CD4-positive, alpha-beta T cell (primary cell): ENCODE data around the gene CARD9. TPM values are rescaled to one million over a fixed set of nuclear protein-coding genes. Genes with fewer than 3 reads are reported as not detected.

ENCODE experiments used
- ATAC-seq: fragments of 200-7000 bp; cut with Tn5 transposase; one replicate; pipeline ENCODE4 v1.10.0; 2022; ENCODE audit warnings: mild to moderate bottlenecking; ENCODE audit not compliant: poor library complexity
- CTCF ChIA-PET: fragments of 350-600 bp; sonication (Branson Sonifier 250); formaldehyde crosslinking; loops from one replicate; lab custom pipeline; 2021; ENCODE audit warnings: antibody characterized with exemption, inconsistent platforms; lab: Charles Lee
- POLR2A ChIA-PET: fragments of 350-600 bp; sonication (Branson Sonifier 250); formaldehyde crosslinking; loops from one replicate; lab custom pipeline; 2021; ENCODE audit warnings: antibody characterized with exemption, inconsistent platforms; lab: Charles Lee
- DNase-seq, 14 experiments: peaks; one replicate each; pipeline ENCODE4 v3.0.0-alpha.2; 2013 to 2020; ENCODE audit warnings: mixed read lengths in 2 of 14
- H3K27ac ChIP-seq, 2 donors: one replicate each; pipeline versions ENCODE4 v1.5.1 to v1.7.0; 2013; ENCODE audit warnings: low read length in 2 of 2, low read depth in 1 of 2, mild to moderate bottlenecking in 1 of 2
- H3K27me3 ChIP-seq, 2 experiments: 1 replicate in 1 of 2; 2 replicates in 1 of 2; pipeline versions ENCODE4 v1.6.1 to v1.7.0; 2013; ENCODE audit warnings: low read length in 2 of 2, control low read depth in 1 of 2, mild to moderate bottlenecking in 1 of 2, moderate library complexity in 1 of 2; ENCODE audit not compliant: insufficient read depth in 2 of 2, control insufficient read depth in 1 of 2
- H3K36me3 ChIP-seq: one replicate; pipeline ENCODE4 v1.6.1; 2013; ENCODE audit warnings: low read length, control low read depth; ENCODE audit not compliant: insufficient read depth
- H3K4me1 ChIP-seq: one replicate; pipeline ENCODE4 v1.6.1; 2013; ENCODE audit warnings: low read length, control low read depth; ENCODE audit not compliant: insufficient read depth
- H3K4me3 ChIP-seq: one replicate; pipeline ENCODE4 v1.5.1; 2013; ENCODE audit warnings: mild to moderate bottlenecking, low read length, moderate library complexity
- H3K9me3 ChIP-seq, 2 experiments: 1 replicate in 1 of 2; 2 replicates in 1 of 2; pipeline versions ENCODE4 v1.6.1 to v1.7.0; 2013; ENCODE audit warnings: low read length in 2 of 2, mild to moderate bottlenecking in 2 of 2, control low read depth in 1 of 2, moderate library complexity in 1 of 2; ENCODE audit not compliant: control insufficient read depth in 1 of 2, insufficient read depth in 1 of 2
- H3K27ac Mint-ChIP-seq: one replicate; pipeline ENCODE4 v1.8.0; 2020; ENCODE audit warnings: mixed read lengths
- H3K27me3 Mint-ChIP-seq: one replicate; pipeline ENCODE4 v1.8.0; 2021; ENCODE audit warnings: mixed read lengths
- H3K36me3 Mint-ChIP-seq: one replicate; pipeline ENCODE4 v1.8.0; 2021; ENCODE audit warnings: low read depth, mixed read lengths
- H3K4me1 Mint-ChIP-seq: one replicate; pipeline ENCODE4 v1.8.0; 2021; ENCODE audit warnings: low read depth, mixed read lengths
- H3K4me3 Mint-ChIP-seq: one replicate; pipeline ENCODE4 v1.8.0; 2020; ENCODE audit warnings: mild to moderate bottlenecking, mixed read lengths
- H3K9me3 Mint-ChIP-seq: one replicate; pipeline ENCODE4 v1.8.0; 2020; ENCODE audit warnings: mixed read lengths
- intact Hi-C, 2 experiments: fragments of 100-400 bp; cut with DNase I in 1 of 2; cut with micrococcal nuclease in 1 of 2; formaldehyde crosslinking; loops; one replicate each; pipeline versions ENCODE4 v1.15.1 to v1.9.0; 2023 to 2025; cut with DNase I, micrococcal nuclease
- total RNA-seq, 174 experiments: library from RNA in 2 of 174; stranded (reverse) in 2 of 174; gene quantifications; one replicate each; pipeline ENCODE4 v1.2.3 and lab custom pipeline; 2021 to 2026
- TF ChIP-seq, protein P1 (sequence below): fragments of 200-600 bp; IDR thresholded peaks from one replicate; pipeline ENCODE4 v1.8.0; 2022; ENCODE audit warnings: antibody characterized with exemption, mild to moderate bottlenecking

Gene CARD9
- total RNA-seq, 2 experiments from 2014 or later: 0.36 to 0.64 TPM

DNA sequence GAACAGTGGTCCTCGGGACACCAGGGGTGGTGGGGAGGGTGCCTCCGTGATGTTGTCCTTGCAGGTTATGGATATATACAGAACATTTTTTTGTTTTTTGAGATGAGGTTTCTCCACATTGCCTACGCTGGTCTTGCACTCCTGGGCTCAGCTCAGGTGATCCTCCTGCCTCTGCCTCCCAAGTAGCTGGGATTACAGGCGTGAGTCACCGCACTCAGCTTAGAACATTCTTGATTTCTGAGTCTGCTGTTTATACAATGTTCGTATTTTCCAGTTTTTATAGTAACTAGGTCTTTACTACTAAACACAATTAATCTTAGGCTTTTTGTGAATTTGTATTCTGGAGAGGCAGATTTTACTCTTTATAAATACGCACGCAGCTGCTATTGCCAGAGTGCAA is 43.0 kb upstream of the CARD9 start:
- Mint-ChIP-seq H3K27ac (peak overlapping the region; percentile 14), H3K4me1 (peaks cover 12% of the 10 kb centered on the region), H3K36me3 (peaks cover 74% of the 10 kb centered on the region), H3K9me3 (no peaks in the 10 kb centered on the region), H3K27me3 (no peaks in the 10 kb centered on the region), H3K4me3 (no peak overlapping the region)
- no peaks in the 10 kb centered on the region for H3K27me3 ChIP-seq
- H3K27ac ChIP-seq: no peak overlapping the region
- no peak for ATAC-seq
- H3K36me3 ChIP-seq: peaks cover 79% of the 10 kb centered on the region
- DNase-seq: no peak
- H3K9me3 ChIP-seq: no peaks in the 10 kb centered on the region
- no peak overlapping the region for H3K4me3 ChIP-seq
- POLR2A ChIA-PET: no interaction called here
- H3K4me1 ChIP-seq: peaks cover 5% of the 10 kb centered on the region
- CTCF ChIA-PET: interaction anchor here (1.2 kb wide), 1 partner anchor 122 kb away, joined by 3 read pairs; no protein-coding TSS in a partner anchor
- TF ChIP-seq, protein P1, sequence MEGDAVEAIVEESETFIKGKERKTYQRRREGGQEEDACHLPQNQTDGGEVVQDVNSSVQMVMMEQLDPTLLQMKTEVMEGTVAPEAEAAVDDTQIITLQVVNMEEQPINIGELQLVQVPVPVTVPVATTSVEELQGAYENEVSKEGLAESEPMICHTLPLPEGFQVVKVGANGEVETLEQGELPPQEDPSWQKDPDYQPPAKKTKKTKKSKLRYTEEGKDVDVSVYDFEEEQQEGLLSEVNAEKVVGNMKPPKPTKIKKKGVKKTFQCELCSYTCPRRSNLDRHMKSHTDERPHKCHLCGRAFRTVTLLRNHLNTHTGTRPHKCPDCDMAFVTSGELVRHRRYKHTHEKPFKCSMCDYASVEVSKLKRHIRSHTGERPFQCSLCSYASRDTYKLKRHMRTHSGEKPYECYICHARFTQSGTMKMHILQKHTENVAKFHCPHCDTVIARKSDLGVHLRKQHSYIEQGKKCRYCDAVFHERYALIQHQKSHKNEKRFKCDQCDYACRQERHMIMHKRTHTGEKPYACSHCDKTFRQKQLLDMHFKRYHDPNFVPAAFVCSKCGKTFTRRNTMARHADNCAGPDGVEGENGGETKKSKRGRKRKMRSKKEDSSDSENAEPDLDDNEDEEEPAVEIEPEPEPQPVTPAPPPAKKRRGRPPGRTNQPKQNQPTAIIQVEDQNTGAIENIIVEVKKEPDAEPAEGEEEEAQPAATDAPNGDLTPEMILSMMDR: no peak
- intact Hi-C loops: no loop called here

DNA sequence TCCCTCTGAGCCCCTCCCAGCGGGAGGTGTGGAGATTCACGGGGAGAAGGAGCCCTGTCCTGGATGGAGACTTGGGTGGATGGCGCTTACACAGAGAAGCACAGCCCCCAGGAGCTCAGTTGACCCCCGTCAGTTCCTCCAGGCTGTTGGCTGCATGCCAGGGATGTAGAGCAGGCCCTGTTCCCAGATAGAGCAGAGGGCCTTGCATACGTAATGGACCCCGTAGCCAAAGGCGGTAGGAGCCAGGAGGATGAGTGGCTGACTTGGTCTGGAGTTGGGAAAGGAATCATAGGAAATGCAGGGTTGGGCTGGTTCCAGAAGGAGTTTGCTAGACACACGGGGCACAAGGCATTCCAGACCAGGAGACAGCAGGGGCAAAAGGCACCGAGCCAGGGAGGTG is 39.5 kb upstream of the CARD9 start:
- DNase-seq (no peak), ATAC-seq (no peak)
- Mint-ChIP-seq H3K27ac (peak overlapping the region; percentile 68), H3K9me3 (no peaks in the 10 kb centered on the region), H3K4me1 (peaks cover 34% of the 10 kb centered on the region), H3K36me3 (peaks cover 85% of the 10 kb centered on the region), H3K4me3 (peak overlapping the region; percentile 42), H3K27me3 (no peaks in the 10 kb centered on the region)
- POLR2A ChIA-PET: no interaction called here
- peaks cover 33% of the 10 kb centered on the region for H3K4me1 ChIP-seq
- CTCF ChIA-PET: no interaction called here
- H3K9me3 ChIP-seq: no peaks in the 10 kb centered on the region
- TF ChIP-seq, protein P1: no peak
- H3K4me3 ChIP-seq: no peak overlapping the region
- intact Hi-C loops: no loop called here
- peaks cover 56% of the 10 kb centered on the region for H3K36me3 ChIP-seq
- H3K27me3 ChIP-seq: no peaks in the 10 kb centered on the region
- H3K27ac ChIP-seq: no peak overlapping the region

DNA sequence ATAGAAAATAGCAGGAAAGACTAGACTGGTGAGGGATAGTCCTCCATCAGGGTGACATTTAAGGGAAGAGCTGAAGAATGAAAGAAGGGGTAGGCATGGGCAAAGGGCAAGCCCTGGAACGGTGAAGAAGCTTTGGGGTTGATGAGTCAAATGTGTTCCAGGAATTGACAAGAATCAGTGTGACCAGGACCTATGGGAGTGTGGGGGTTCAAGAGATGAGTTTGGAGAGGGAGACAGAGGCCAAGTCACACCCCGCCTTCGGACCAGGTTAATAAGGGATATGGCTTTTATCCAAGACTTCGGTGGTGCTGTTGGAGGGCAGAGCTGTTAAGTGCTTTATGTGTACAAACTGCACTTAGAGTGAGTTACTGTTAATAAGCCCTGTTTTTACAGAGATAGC is 37.9 kb upstream of the CARD9 start:
- H3K36me3 Mint-ChIP-seq: peaks cover 81% of the 10 kb centered on the region
- TF ChIP-seq, protein P1: no peak
- peak overlapping the region; percentile 95 for H3K4me3 ChIP-seq
- H3K4me1 Mint-ChIP-seq: peaks cover 39% of the 10 kb centered on the region
- intact Hi-C loops: loop anchor here in 1 of 2 experiments (2.0 kb wide), 2 partner anchors 27 to 317 kb away; partner anchors contain the start of gene INPP5E
- no peaks in the 10 kb centered on the region for H3K9me3 ChIP-seq
- H3K27me3 Mint-ChIP-seq: no peaks in the 10 kb centered on the region
- ATAC-seq (no peak), DNase-seq (peak in 1 of 14 experiments; percentile 10)
- no peaks in the 10 kb centered on the region for H3K9me3 Mint-ChIP-seq
- peaks cover 40% of the 10 kb centered on the region for H3K4me1 ChIP-seq
- H3K27ac ChIP-seq: no peak overlapping the region
- CTCF ChIA-PET: interaction anchor here (1.0 kb wide), 1 partner anchor 48 kb away, joined by 3 read pairs; the partner anchor contains the start of gene DNLZ
- POLR2A ChIA-PET: no interaction called here
- no peaks in the 10 kb centered on the region for H3K27me3 ChIP-seq
- H3K4me3 Mint-ChIP-seq: peak overlapping the region; percentile 91
- H3K27ac Mint-ChIP-seq: peak overlapping the region; percentile 91
- peaks cover 55% of the 10 kb centered on the region for H3K36me3 ChIP-seq
